Lower lobe of right lung (tissue), 2 donors: ENCODE results near the gene IRAK3. TPM values are rescaled to one million over a fixed set of nuclear protein-coding genes. Genes with fewer than 3 reads are reported as not detected.

Source experiments
- ATAC-seq, 2 donors: fragments of 200-7000 bp; cut with Tn5 transposase; one replicate each; pipeline ENCODE4 v1.9.1; 2020 to 2022; ENCODE audit warnings: mild to moderate bottlenecking in 2 of 2, moderate library complexity in 2 of 2
- DNase-seq: peaks from one replicate; pipeline ENCODE4 v3.0.0-alpha.2; 2020
- H3K27ac ChIP-seq: fragments of 200-600 bp; one replicate; pipeline ENCODE4 v1.8.0; 2022
- H3K27me3 ChIP-seq: fragments of 200-600 bp; one replicate; pipeline ENCODE4 v1.8.0; 2022; ENCODE audit warnings: low read depth
- H3K36me3 ChIP-seq: fragments of 200-600 bp; one replicate; pipeline ENCODE4 v1.8.0; 2022; ENCODE audit warnings: mild to moderate bottlenecking
- H3K4me1 ChIP-seq: fragments of 200-600 bp; one replicate; pipeline ENCODE4 v1.8.0; 2022
- H3K4me3 ChIP-seq: fragments of 200-600 bp; one replicate; pipeline ENCODE4 v1.8.0; 2022; ENCODE audit warnings: mild to moderate bottlenecking
- H3K9me3 ChIP-seq: fragments of 200-600 bp; one replicate; pipeline ENCODE4 v1.8.0; 2022
- CTCF ChIP-seq: fragments of 200-600 bp; IDR thresholded peaks from one replicate; pipeline ENCODE4 v1.8.0; 2022; ENCODE audit warnings: antibody characterized with exemption, mild to moderate bottlenecking
- intact Hi-C: fragments of 100-400 bp; cut with DNase I; formaldehyde crosslinking; loops from one replicate; pipeline ENCODE4 v1.11.0; 2022
- total RNA-seq: library from RNA; stranded (reverse); fragmentation: NEBNext Ultra II Directional; extraction: Animal tissue kit (Norgen Biotek cat#: 25700); gene quantifications from one replicate; pipeline ENCODE4 v1.2.1, GENCODE V29; 2021
- donor health status: DM: no; HTN: yes; CAD: no; lungs with severe emphysema.

The IRAK3 gene
- total RNA-seq, 1 donor from 2014 or later, result 50.7 TPM

- DNase-seq (no peak), ATAC-seq (no peak)
- no peak for TF ChIP-seq CTCF
- H3K4me1 ChIP-seq, result no peaks in the 10 kb centered on the region
- no peaks in the 10 kb centered on the region for H3K27me3 ChIP-seq
- intact Hi-C loops, result no loop called here
- no peaks in the 10 kb centered on the region for H3K36me3 ChIP-seq
- H3K4me3 ChIP-seq, result no peak overlapping the region
- no peaks in the 10 kb centered on the region for H3K9me3 ChIP-seq
- no peak overlapping the region for H3K27ac ChIP-seq
Measured at GRCh38 chr12:66258011-66258410, 69.0 kb downstream of the IRAK3 start.

GRCh38 chr12:66262737-66263136, 73.7 kb downstream of the IRAK3 start:
- no peak for TF ChIP-seq CTCF
- Histone ChIP-seq H3K4me1 (no peaks in the 10 kb centered on the region), H3K9me3 (no peaks in the 10 kb centered on the region), H3K27me3 (no peaks in the 10 kb centered on the region), H3K4me3 (no peak overlapping the region), H3K36me3 (no peaks in the 10 kb centered on the region), H3K27ac (no peak overlapping the region)
- DNase-seq (no peak), ATAC-seq (no peak)
- intact Hi-C loops, result no loop called here

- DNase-seq, result no peak
- no peak overlapping the region for H3K4me3 ChIP-seq
- peak; percentile 64 to 69 for ATAC-seq
- H3K27me3 ChIP-seq, result no peaks in the 10 kb centered on the region
- TF ChIP-seq CTCF, result no peak
- no peaks in the 10 kb centered on the region for H3K36me3 ChIP-seq
- H3K27ac ChIP-seq, result no peak overlapping the region
- peaks cover 3% of the 10 kb centered on the region for H3K4me1 ChIP-seq
- no peaks in the 10 kb centered on the region for H3K9me3 ChIP-seq
- intact Hi-C loops, result no loop called here
Measured at GRCh38 chr12:66268562-66268961, 79.5 kb downstream of the IRAK3 start.

- TF ChIP-seq CTCF, result no peak
- H3K4me3 ChIP-seq, result no peak overlapping the region
- H3K36me3 ChIP-seq, result no peaks in the 10 kb centered on the region
- ATAC-seq, result peak; percentile 27 to 53
- no peaks in the 10 kb centered on the region for H3K27me3 ChIP-seq
- H3K4me1 ChIP-seq, result peaks cover 3% of the 10 kb centered on the region
- no peaks in the 10 kb centered on the region for H3K9me3 ChIP-seq
- no peak for DNase-seq
- intact Hi-C loops, result no loop called here
- H3K27ac ChIP-seq, result no peak overlapping the region
Measured at GRCh38 chr12:66269142-66269541, 80.1 kb downstream of the IRAK3 start.

- Histone ChIP-seq H3K4me1 (peaks cover 3% of the 10 kb centered on the region), H3K4me3 (no peak overlapping the region), H3K36me3 (no peaks in the 10 kb centered on the region), H3K9me3 (no peaks in the 10 kb centered on the region), H3K27me3 (no peaks in the 10 kb centered on the region), H3K27ac (no peak overlapping the region)
- intact Hi-C loops, result no loop called here
- peak; percentile 52 to 78 for ATAC-seq
- peak; percentile 64 for TF ChIP-seq CTCF
- no peak for DNase-seq
Measured at GRCh38 chr12:66269757-66270383, 80.9 kb downstream of the IRAK3 start.

GRCh38 chr12:66270613-66271012, 81.6 kb downstream of the IRAK3 start:
- DNase-seq (no peak), ATAC-seq (no peak)
- Histone ChIP-seq H3K4me1 (peaks cover 3% of the 10 kb centered on the region), H3K9me3 (no peaks in the 10 kb centered on the region), H3K36me3 (no peaks in the 10 kb centered on the region), H3K4me3 (no peak overlapping the region), H3K27ac (no peak overlapping the region), H3K27me3 (no peaks in the 10 kb centered on the region)
- intact Hi-C loops, result no loop called here
- TF ChIP-seq CTCF, result no peak
